AG10803 (cell line): Measurements from ENCODE around the gene ANKS1B.

Source experiments
- DNase-seq: peaks from one replicate; pipeline ENCODE4 v3.0.0; 2010; ENCODE audit warnings: low read depth
- H3K4me3 ChIP-seq: 2 replicates; pipeline ENCODE4 v1.5.1; 2011; ENCODE audit warnings: mild to moderate bottlenecking, low read length, control low read depth
- CTCF ChIP-seq: conservative IDR thresholded peaks from 2 replicates; pipeline ENCODE4 v1.5.1; 2011; ENCODE audit warnings: mild to moderate bottlenecking, low read length, control low read depth, inconsistent platforms

Gene ANKS1B

GRCh38 chr12:99911081-99911480 is 73.7 kb downstream of the ANKS1B start:
- DNase-seq: peak; percentile 91
- no peak for TF ChIP-seq CTCF
- H3K4me3 ChIP-seq: no peak overlapping the region

DNA sequence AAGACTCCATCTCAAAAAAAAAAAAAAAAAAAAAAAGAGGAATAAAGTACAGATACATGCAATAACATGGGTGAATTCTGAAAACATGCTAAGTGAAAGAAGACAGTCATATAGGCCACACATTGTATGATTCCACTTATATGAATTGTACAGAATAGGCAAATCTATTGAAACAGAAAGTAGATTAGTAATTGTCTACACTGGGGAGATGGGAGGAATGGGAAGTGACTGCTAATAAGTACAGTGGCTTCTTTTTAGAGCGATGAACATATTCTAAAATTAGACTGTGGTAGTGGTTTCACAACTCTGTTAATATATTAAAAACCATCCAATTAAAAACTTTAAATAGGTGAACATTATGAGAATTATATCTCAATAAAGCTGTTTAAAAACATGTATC is 74.4 kb downstream of the ANKS1B start:
- no peak overlapping the region for H3K4me3 ChIP-seq
- DNase-seq: no peak
- no peak for TF ChIP-seq CTCF

DNA sequence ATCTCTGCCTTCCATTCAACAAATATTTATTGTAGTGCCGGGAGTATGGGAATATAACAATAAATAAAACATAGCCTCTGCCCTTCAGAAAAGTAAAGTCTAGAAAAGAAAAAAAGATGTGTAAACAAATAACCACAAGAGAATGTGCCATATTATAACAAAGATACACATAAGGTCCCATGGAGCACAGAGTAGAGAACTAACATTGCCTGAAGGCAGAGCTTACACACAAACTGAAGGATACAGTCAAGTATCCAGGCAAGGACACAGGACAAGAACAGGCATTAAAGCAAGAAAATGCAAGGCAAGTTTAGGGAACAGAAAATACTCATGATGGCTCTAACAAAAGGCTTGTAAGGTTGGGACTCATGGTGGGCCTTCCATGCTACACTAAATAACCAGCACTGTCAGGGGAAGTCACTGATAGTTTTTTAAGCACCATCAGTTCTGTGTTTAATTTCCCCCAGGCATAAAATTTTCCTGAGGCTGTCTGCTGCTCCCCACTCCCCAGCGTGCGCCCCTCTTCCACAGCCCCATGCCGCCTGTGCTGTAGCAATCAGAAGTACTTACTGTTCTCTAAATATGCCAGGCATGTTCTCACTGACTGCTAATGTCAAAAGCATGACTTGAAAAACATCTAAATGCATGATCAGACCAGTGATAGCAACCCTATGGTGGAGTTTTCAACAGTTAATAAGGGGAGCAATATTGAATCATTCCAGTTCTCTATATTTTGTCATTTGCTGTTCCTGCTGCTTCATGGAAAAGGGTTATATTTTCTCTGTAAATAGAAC is 77.8 kb downstream of the ANKS1B start:
- no peak overlapping the region for H3K4me3 ChIP-seq
- DNase-seq: no peak
- no peak for TF ChIP-seq CTCF

DNA sequence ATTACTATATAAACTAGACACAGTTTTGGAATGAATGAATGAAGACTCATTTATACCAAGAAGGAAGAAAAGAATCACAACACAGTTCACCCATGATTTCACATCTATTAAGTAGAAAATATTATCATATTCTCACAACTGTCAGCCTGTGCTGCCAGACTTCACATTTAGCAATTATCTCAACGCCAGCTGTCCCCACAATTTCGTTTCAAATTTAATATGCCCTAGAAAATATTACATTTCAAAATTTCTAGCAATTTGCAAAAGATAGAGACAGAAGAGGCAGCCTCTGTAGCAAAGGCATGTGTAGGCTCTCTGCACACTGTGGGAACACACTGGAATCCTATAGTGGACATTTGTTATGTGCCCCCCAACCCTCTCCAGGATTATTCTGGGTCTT is 83.6 kb downstream of the ANKS1B start:
- no peak overlapping the region for H3K4me3 ChIP-seq
- DNase-seq: no peak
- no peak for TF ChIP-seq CTCF

- no peak overlapping the region for H3K4me3 ChIP-seq
- TF ChIP-seq CTCF: no peak
- no peak for DNase-seq
Measured at GRCh38 chr12:99898645-99899044, 86.1 kb downstream of the ANKS1B start.

DNA sequence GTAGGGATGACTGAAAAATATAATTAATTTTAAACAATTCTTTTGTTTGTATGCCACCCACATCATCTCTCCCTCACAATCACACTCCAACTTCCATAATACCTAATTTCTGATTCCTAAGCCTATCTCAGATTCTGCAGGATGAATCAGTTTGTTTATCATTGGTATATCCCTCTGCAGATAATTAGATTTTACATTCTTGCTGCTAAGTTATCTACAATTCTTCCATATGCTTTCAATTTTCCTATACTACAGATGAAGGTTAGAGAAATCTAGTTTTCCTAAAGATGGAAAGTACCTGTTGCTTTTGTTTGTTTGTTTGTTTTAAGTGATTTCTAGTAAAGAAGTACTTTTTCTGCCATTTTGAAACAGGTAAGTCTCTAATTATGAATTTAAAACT is 105.3 kb downstream of the ANKS1B start:
- TF ChIP-seq CTCF: no peak
- H3K4me3 ChIP-seq: no peak overlapping the region
- no peak for DNase-seq

GRCh38 chr12:99875081-99875480 is 109.7 kb downstream of the ANKS1B start:
- DNase-seq: no peak
- TF ChIP-seq CTCF: no peak
- no peak overlapping the region for H3K4me3 ChIP-seq
